ENCODE results near the gene BRIP1. TPM values are rescaled to one million over a fixed set of nuclear protein-coding genes. Genes with fewer than 3 reads are reported as not detected.

Gene BRIP1
- total and polyA plus RNA-seq, 9 of the 15 experiments (the other 6 are each of a cell fraction or from before 2014, with no cell fraction given) = 2.4 to 17.5 (median 11.2) TPM

DNA sequence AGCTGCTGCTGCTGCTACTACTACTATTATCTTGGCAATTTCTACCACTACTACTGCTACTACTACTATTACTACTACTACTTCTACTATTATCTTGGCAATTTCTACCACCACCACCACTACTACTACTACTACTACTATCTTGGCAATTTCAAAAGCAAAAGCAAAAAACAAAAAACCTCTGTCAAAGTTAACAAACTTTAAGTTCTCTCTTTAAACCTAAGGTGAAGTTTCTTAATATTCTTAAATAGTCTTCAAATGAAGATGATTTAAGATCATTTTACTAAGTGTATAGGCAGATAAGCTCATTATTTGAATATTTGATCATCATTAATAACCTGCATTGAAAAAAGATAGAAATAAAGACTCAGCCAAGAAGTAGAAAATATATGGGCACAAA is 118.5 kb downstream of the BRIP1 start:
- H2AFZ ChIP-seq (ENCODE audit: low read depth, low read length) = no peak overlapping the region
- FAIRE-seq (no peak), ATAC-seq (no peak), DNase-seq (ENCODE audit: extremely low read depth in 1 of 4, low spot score in 3 of 4) (no peak)
- POLR2A ChIA-PET = interaction anchor here (1.1 kb wide), 1 partner anchor 9 kb away, joined by 3 read pairs; no protein-coding TSS in a partner anchor
- no peaks in the 10 kb centered on the region for H3K4me1 ChIP-seq (replicated peaks in 1 of 2; ENCODE audit: control insufficient read depth in 2 of 2, insufficient read depth in 2 of 2, low read length in 2 of 2)
- H3K9me3 ChIP-seq (replicated peaks; ENCODE audit: control insufficient read depth, insufficient read depth, low read depth, low read length) = no peaks in the 10 kb centered on the region
- in situ Hi-C loops (cut with MboI) (no loop called here), intact Hi-C loops (cut with micrococcal nuclease) (no loop called here)
- no peak overlapping the region for H3K27ac ChIP-seq (ENCODE audit: extremely low read depth, low read depth, low read length)
- no TSS peak for BruUV-seq (replicated peaks)
- CTCF ChIA-PET (ENCODE audit: low intra/inter-chr PET ratio) = no interaction called here
- no peak overlapping the region for H3K4me3 ChIP-seq
- no peaks in the 10 kb centered on the region for H3K9me1 ChIP-seq (ENCODE audit: control insufficient read depth, insufficient read depth, low read length)
- TF ChIP-seq, protein P1, sequence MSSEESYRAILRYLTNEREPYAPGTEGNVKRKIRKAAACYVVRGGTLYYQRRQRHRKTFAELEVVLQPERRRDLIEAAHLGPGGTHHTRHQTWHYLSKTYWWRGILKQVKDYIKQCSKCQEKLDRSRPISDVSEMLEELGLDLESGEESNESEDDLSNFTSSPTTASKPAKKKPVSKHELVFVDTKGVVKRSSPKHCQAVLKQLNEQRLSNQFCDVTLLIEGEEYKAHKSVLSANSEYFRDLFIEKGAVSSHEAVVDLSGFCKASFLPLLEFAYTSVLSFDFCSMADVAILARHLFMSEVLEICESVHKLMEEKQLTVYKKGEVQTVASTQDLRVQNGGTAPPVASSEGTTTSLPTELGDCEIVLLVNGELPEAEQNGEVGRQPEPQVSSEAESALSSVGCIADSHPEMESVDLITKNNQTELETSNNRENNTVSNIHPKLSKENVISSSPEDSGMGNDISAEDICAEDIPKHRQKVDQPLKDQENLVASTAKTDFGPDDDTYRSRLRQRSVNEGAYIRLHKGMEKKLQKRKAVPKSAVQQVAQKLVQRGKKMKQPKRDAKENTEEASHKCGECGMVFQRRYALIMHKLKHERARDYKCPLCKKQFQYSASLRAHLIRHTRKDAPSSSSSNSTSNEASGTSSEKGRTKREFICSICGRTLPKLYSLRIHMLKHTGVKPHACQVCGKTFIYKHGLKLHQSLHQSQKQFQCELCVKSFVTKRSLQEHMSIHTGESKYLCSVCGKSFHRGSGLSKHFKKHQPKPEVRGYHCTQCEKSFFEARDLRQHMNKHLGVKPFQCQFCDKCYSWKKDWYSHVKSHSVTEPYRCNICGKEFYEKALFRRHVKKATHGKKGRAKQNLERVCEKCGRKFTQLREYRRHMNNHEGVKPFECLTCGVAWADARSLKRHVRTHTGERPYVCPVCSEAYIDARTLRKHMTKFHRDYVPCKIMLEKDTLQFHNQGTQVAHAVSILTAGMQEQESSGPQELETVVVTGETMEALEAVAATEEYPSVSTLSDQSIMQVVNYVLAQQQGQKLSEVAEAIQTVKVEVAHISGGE (CRISPR knock-in tag; IDR thresholded peaks at IDR 0.05) = peak in 1 of 3 experiments; percentile 56; a peak in 1 of 6 replicates
- no peak for TF ChIP-seq MCM3 (IDR thresholded peaks at IDR 0.05)
- no peaks in the 10 kb centered on the region for H4K20me1 ChIP-seq (replicated peaks; ENCODE audit: control insufficient read depth, insufficient read depth, low read length)
- no peak overlapping the region for H3K9ac ChIP-seq (ENCODE audit: insufficient read depth in 1 of 2, low read depth in 2 of 2, low read length in 2 of 2)
- no peaks in the 10 kb centered on the region for H3K27me3 ChIP-seq (ENCODE audit: control insufficient read depth in 2 of 2, insufficient read depth in 2 of 2, low read length in 2 of 2)
- H3K4me2 ChIP-seq (ENCODE audit: insufficient read depth, low read length) = no peak overlapping the region
- H3K36me3 ChIP-seq (ENCODE audit: control insufficient read depth, insufficient read depth, low read length) = no peaks in the 10 kb centered on the region
- H3K79me2 ChIP-seq (ENCODE audit: control insufficient read depth, insufficient read depth, low read length) = no peaks in the 10 kb centered on the region
